OCI-LY1 (cell line): ENCODE data around the gene WDPCP.
"Not testable (repeated sequence)": the region's sequence is repeated elsewhere in the genome, so short reads cannot be mapped to it uniquely, and the experiment has no call there.

Experiments
- H2AFZ ChIP-seq: fragments of 200-600 bp; sonication (generic), shearing (Covaris generic); 2 replicates; pipeline ENCODE4 v1.6.0; 2014; ENCODE audit warnings: antibody characterized with exemption, mild to moderate bottlenecking, low read length
- H3F3A ChIP-seq: fragments of 200-600 bp; sonication (generic), shearing (Covaris generic); 2 replicates; pipeline ENCODE4 v1.6.0; 2014; ENCODE audit warnings: mild to moderate bottlenecking, antibody characterized with exemption, low read length, moderate library complexity; ENCODE audit not compliant: insufficient read depth
- H3K27ac ChIP-seq: fragments of 200-600 bp; sonication (generic); 2 replicates; pipeline ENCODE4 v1.5.1; 2014; ENCODE audit warnings: low read length, mixed run types, mild to moderate bottlenecking, low read depth; ENCODE audit not compliant: poor library complexity, severe bottlenecking
- H3K27me3 ChIP-seq: fragments of 200-600 bp; sonication (generic); 2 replicates; pipeline ENCODE4 v1.6.0; 2014; ENCODE audit warnings: antibody characterized with exemption, mild to moderate bottlenecking, low read length, moderate library complexity; ENCODE audit not compliant: insufficient read depth
- H3K36me3 ChIP-seq: fragments of 200-600 bp; sonication (generic); 2 replicates; pipeline ENCODE4 v1.6.1; 2014; ENCODE audit warnings: mild to moderate bottlenecking, antibody characterized with exemption, low read length, moderate library complexity, mixed read lengths; ENCODE audit not compliant: insufficient read depth
- H3K4me1 ChIP-seq: fragments of 200-600 bp; sonication (generic); 2 replicates; pipeline ENCODE4 v1.5.1; 2014; ENCODE audit warnings: mild to moderate bottlenecking, low read length, moderate library complexity; ENCODE audit not compliant: insufficient read depth, severe bottlenecking
- H3K4me2 ChIP-seq: fragments of 200-600 bp; sonication (generic), shearing (Covaris generic); 2 replicates; pipeline ENCODE4 v1.6.1; 2014; ENCODE audit warnings: low read length
- H3K4me3 ChIP-seq: fragments of 200-600 bp; sonication (generic); 2 replicates; pipeline ENCODE4 v1.5.1; 2014; ENCODE audit warnings: low read length, low read depth, mild to moderate bottlenecking, mixed read lengths; ENCODE audit not compliant: poor library complexity, severe bottlenecking
- H3K79me2 ChIP-seq: fragments of 200-600 bp; shearing (Covaris generic); 2 replicates; pipeline ENCODE4 v1.6.1; 2016; ENCODE audit warnings: mixed run types, low read length, mixed read lengths; ENCODE audit not compliant: insufficient read depth
- H3K9ac ChIP-seq: fragments of 200-600 bp; sonication (generic), shearing (Covaris generic); 2 replicates; pipeline ENCODE4 v1.6.1; 2014; ENCODE audit warnings: mild to moderate bottlenecking, low read length, mixed read lengths
- H3K9me2 ChIP-seq: fragments of 200-600 bp; sonication (generic), shearing (Covaris generic); 2 replicates; pipeline ENCODE4 v1.6.1; 2014; ENCODE audit warnings: low read depth, mild to moderate bottlenecking, low read length, mixed read lengths
- H3K9me3 ChIP-seq: fragments of 200-600 bp; shearing (Covaris generic); 2 replicates; pipeline ENCODE4 v1.6.1; 2014; ENCODE audit warnings: low read length, mixed read lengths
- H4K20me1 ChIP-seq: fragments of 200-600 bp; sonication (generic), shearing (Covaris generic); 2 replicates; pipeline ENCODE4 v1.6.0; 2016; ENCODE audit warnings: mild to moderate bottlenecking, low read length; ENCODE audit not compliant: insufficient read depth
- CTCF ChIP-seq: fragments of 200-600 bp; sonication (generic), shearing (Covaris generic); IDR thresholded peaks from 2 replicates; pipeline ENCODE4 v1.5.1; 2017; ENCODE audit warnings: mild to moderate bottlenecking, antibody characterized with exemption, low read length, moderate library complexity, mixed read lengths
- EZH2 ChIP-seq: fragments of 200-600 bp; sonication (generic), shearing (Covaris generic); IDR thresholded peaks from 2 replicates; pipeline ENCODE4 v1.8.0; 2017; ENCODE audit warnings: borderline replicate concordance, mixed run types, mild to moderate bottlenecking, antibody characterized with exemption, low read length, moderate library complexity, mixed read lengths

Gene WDPCP

GRCh38 chr2:63484901-63485300 lies 103.4 kb downstream of the WDPCP start:
- Histone ChIP-seq H3K27ac (no peak overlapping the region), H3K9me2 (no peaks in the 10 kb centered on the region), H2AFZ (no peak overlapping the region), H3K4me2 (no peak overlapping the region), H4K20me1 (no peaks in the 10 kb centered on the region), H3K27me3 (no peaks in the 10 kb centered on the region), H3F3A (no peaks in the 10 kb centered on the region), H3K36me3 (no peaks in the 10 kb centered on the region; the same call in 1 of the 2 replicates), H3K4me3 (no peak overlapping the region), H3K79me2 (no peaks in the 10 kb centered on the region), H3K9ac (no peak overlapping the region), H3K9me3 (no peaks in the 10 kb centered on the region), H3K4me1 (no peaks in the 10 kb centered on the region)
- TF ChIP-seq EZH2: no peak
- no peak for TF ChIP-seq CTCF

GRCh38 chr2:63484481-63484880 lies 103.8 kb downstream of the WDPCP start:
- Histone ChIP-seq H3K9me2 (no peaks in the 10 kb centered on the region), H4K20me1 (no peaks in the 10 kb centered on the region), H3F3A (no peaks in the 10 kb centered on the region), H2AFZ (no peak overlapping the region), H3K27me3 (no peaks in the 10 kb centered on the region), H3K9ac (no peak overlapping the region), H3K9me3 (no peaks in the 10 kb centered on the region), H3K4me1 (no peaks in the 10 kb centered on the region), H3K4me3 (no peak overlapping the region), H3K36me3 (no peaks in the 10 kb centered on the region; the same call in 1 of the 2 replicates), H3K27ac (no peak overlapping the region), H3K4me2 (no peak overlapping the region), H3K79me2 (no peaks in the 10 kb centered on the region)
- no peak for TF ChIP-seq CTCF
- no peak for TF ChIP-seq EZH2

GRCh38 chr2:63477686-63478085 lies 110.6 kb downstream of the WDPCP start:
- Histone ChIP-seq H3K9ac (no peak overlapping the region), H3K4me2 (no peak overlapping the region), H4K20me1 (no peaks in the 10 kb centered on the region), H3K79me2 (no peaks in the 10 kb centered on the region), H3K36me3 (no peaks in the 10 kb centered on the region), H3K4me1 (no peaks in the 10 kb centered on the region), H3K9me3 (no peaks in the 10 kb centered on the region), H3K9me2 (no peaks in the 10 kb centered on the region), H2AFZ (no peak overlapping the region), H3F3A (no peaks in the 10 kb centered on the region), H3K27me3 (no peaks in the 10 kb centered on the region), H3K27ac (no peak overlapping the region), H3K4me3 (no peak overlapping the region)
- TF ChIP-seq EZH2 (no peak), CTCF (no peak)

GRCh38 chr2:63469313-63469712 lies 119.0 kb downstream of the WDPCP start:
- H3K9me2 ChIP-seq, H3K27me3 ChIP-seq, H3K36me3 ChIP-seq, H3K27ac ChIP-seq, H3K4me3 ChIP-seq, H3K9me3 ChIP-seq, H3K9ac ChIP-seq, H3K4me1 ChIP-seq, H3K79me2 ChIP-seq, H3K4me2 ChIP-seq, H3F3A ChIP-seq, H2AFZ ChIP-seq, H4K20me1 ChIP-seq: not testable (repeated sequence)
